Esophagus (tissue), 2 donors: ENCODE measurements around the gene GPER1. TPM values are rescaled to one million over a fixed set of nuclear protein-coding genes. Genes with fewer than 3 reads are reported as not detected.

ENCODE experiments used
- H3K27ac ChIP-seq, 2 donors: one replicate each; pipeline ENCODE4 v1.5.1; 2013; ENCODE audit warnings: low read depth in 2 of 2, mild to moderate bottlenecking in 2 of 2, inconsistent platforms in 1 of 2, low read length in 1 of 2, moderate library complexity in 1 of 2
- H3K27me3 ChIP-seq, 2 donors: one replicate each; pipeline ENCODE4 v1.6.1; 2013; ENCODE audit warnings: low read length in 2 of 2, control low read depth in 1 of 2, mild to moderate bottlenecking in 1 of 2; ENCODE audit not compliant: insufficient read depth in 2 of 2, control insufficient read depth in 1 of 2
- H3K36me3 ChIP-seq, 2 donors: one replicate each; pipeline ENCODE4 v1.6.1; 2013; ENCODE audit warnings: low read length in 1 of 2; ENCODE audit not compliant: control insufficient read depth in 2 of 2, insufficient read depth in 2 of 2
- H3K4me1 ChIP-seq, 2 donors: one replicate each; pipeline ENCODE4 v1.6.1; 2013; ENCODE audit warnings: low read length in 1 of 2; ENCODE audit not compliant: control insufficient read depth in 2 of 2, insufficient read depth in 2 of 2
- H3K4me3 ChIP-seq, 2 donors: one replicate each; pipeline ENCODE4 v1.5.1; 2013; ENCODE audit warnings: low read length in 2 of 2, mild to moderate bottlenecking in 2 of 2, low read depth in 1 of 2, moderate library complexity in 1 of 2
- H3K9me3 ChIP-seq, 2 donors: one replicate each; pipeline ENCODE4 v1.6.1; 2013; ENCODE audit warnings: mild to moderate bottlenecking in 2 of 2, low read depth in 1 of 2, low read length in 1 of 2, moderate library complexity in 1 of 2; ENCODE audit not compliant: control insufficient read depth in 2 of 2, insufficient read depth in 1 of 2
- WGBS, 2 donors: extraction: QIAGEN DNeasy Blood & Tissue Kit; methylation state at CpG; one replicate each; pipeline ENCODE4 v1.1.7; 2013; 5-methylcytosine and 5-hydroxymethylcytosine counted together
- polyA plus RNA-seq, 2 donors: library from polyadenylated mRNA; stranded (reverse); fragments of 200-250 nt; gene quantifications; one replicate each; pipeline ENCODE4 v1.2.3, GENCODE V29; 2013
- donor health status: healthy with polysubstance abuse.
- donor health status: Bipolar disorder and iron deficiency.

GPER1 gene
- polyA plus RNA-seq, 2 donors, result 0.81 to 1.1 TPM

DNA sequence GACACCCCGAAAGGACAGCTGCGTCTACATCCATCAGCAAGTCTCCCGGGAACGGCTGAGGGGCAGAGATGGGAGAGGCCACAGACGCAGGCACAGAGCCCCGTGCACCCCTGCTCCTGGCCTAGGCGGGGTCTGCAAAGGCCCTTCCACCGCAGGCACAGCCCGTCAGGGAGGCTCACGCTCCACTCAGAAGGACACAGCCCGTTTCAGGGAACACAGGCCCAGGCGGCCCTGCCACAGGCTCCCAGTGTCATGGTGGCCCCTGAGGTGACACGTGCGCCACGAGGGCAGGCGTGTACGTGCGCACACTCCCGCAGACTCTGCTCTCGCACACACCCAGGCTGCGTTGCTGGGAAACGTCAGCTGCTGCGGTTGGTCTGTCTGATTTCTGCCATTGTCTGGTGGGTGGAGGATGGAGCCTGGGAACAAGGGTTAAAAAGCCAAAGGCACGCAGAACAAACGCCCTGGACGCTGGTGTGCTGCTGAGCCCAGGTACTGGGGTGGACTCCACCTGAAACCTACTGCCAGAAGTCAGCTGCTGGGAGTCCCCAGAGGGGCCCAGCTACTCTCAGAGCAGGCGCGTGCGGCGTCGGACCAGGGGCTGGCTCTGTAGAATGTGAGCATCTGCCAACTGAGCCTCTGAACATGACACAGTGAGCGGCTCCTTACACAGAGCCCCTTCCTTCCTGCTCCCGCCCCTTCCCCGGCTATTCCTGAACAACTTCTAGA is 13.1 kb downstream of the GPER1 start:
- Histone ChIP-seq H3K4me3 (no peak overlapping the region), H3K36me3 (peaks cover 0 to 4% of the 10 kb centered on the region in 2 donors), H3K9me3 (no peaks in the 10 kb centered on the region), H3K4me1 (peaks cover 0 to 3% of the 10 kb centered on the region in 2 donors), H3K27ac (no peak overlapping the region), H3K27me3 (no peaks in the 10 kb centered on the region)
- 83 to 87% methylated on average over 34 of the region's 34 CpGs for WGBS, 2 donors

- H3K36me3 ChIP-seq, result peaks cover 0 to 6% of the 10 kb centered on the region in 2 donors
- no peaks in the 10 kb centered on the region for H3K9me3 ChIP-seq
- H3K4me3 ChIP-seq, result no peak overlapping the region
- H3K27ac ChIP-seq, result no peak overlapping the region
- 89 to 91% methylated on average over 47 of the region's 47 CpGs for WGBS, 2 donors
- H3K4me1 ChIP-seq, result no peaks in the 10 kb centered on the region
- H3K27me3 ChIP-seq, result no peaks in the 10 kb centered on the region
These were observed 13.9 kb downstream of the GPER1 start for GRCh38 chr7:1101563-1102431.

GRCh38 chr7:1103009-1103788 is 15.3 kb downstream of the GPER1 start:
- H3K4me1 ChIP-seq, result no peaks in the 10 kb centered on the region
- no peak overlapping the region for H3K27ac ChIP-seq
- 74 to 82% methylated on average over 34 of the region's 34 CpGs for WGBS, 2 donors
- H3K9me3 ChIP-seq, result no peaks in the 10 kb centered on the region
- H3K4me3 ChIP-seq, result no peak overlapping the region
- H3K36me3 ChIP-seq, result peaks cover 0 to 6% of the 10 kb centered on the region in 2 donors
- H3K27me3 ChIP-seq, result no peaks in the 10 kb centered on the region

GRCh38 chr7:1103789-1104515 is 16.0 kb downstream of the GPER1 start:
- no peak overlapping the region for H3K27ac ChIP-seq
- no peak overlapping the region for H3K4me3 ChIP-seq
- WGBS, 2 donors, result 86 to 88% methylated on average over 21 of the region's 21 CpGs
- H3K36me3 ChIP-seq, result peaks cover 0 to 6% of the 10 kb centered on the region in 2 donors
- no peaks in the 10 kb centered on the region for H3K4me1 ChIP-seq
- H3K9me3 ChIP-seq, result no peaks in the 10 kb centered on the region
- H3K27me3 ChIP-seq, result no peaks in the 10 kb centered on the region

GRCh38 chr7:1104516-1105179 is 16.7 kb downstream of the GPER1 start:
- H3K36me3 ChIP-seq, result peaks cover 0 to 6% of the 10 kb centered on the region in 2 donors
- H3K4me1 ChIP-seq, result no peaks in the 10 kb centered on the region
- H3K4me3 ChIP-seq, result no peak overlapping the region
- H3K27me3 ChIP-seq, result no peaks in the 10 kb centered on the region
- WGBS, 2 donors, result 82 to 89% methylated on average over 13 of the region's 13 CpGs
- no peaks in the 10 kb centered on the region for H3K9me3 ChIP-seq
- no peak overlapping the region for H3K27ac ChIP-seq

DNA sequence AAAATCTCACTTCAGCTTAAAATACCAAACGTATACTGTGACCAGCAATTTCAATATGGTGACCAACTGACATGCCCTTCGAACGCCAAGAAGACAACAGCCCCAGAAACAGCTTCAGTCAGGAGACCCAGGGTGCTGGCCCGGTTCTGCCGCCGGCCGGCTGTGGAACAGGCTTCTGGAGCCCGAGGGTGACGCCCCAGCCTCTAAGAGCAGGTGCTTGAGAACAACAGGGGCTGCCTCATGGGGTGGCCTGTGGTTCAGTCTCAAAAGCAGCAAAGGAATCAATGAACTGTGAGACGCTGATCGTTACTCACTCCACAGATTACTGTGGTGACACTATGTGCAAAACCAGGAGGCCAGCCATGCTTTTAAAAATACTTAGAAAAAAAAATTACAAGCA is 17.3 kb downstream of the GPER1 start:
- peaks cover 0 to 6% of the 10 kb centered on the region in 2 donors for H3K36me3 ChIP-seq
- no peak overlapping the region for H3K27ac ChIP-seq
- no peaks in the 10 kb centered on the region for H3K9me3 ChIP-seq
- WGBS, 2 donors, result 87 to 92% methylated on average over 11 of the region's 11 CpGs
- H3K27me3 ChIP-seq, result no peaks in the 10 kb centered on the region
- H3K4me3 ChIP-seq, result no peak overlapping the region
- H3K4me1 ChIP-seq, result no peaks in the 10 kb centered on the region

DNA sequence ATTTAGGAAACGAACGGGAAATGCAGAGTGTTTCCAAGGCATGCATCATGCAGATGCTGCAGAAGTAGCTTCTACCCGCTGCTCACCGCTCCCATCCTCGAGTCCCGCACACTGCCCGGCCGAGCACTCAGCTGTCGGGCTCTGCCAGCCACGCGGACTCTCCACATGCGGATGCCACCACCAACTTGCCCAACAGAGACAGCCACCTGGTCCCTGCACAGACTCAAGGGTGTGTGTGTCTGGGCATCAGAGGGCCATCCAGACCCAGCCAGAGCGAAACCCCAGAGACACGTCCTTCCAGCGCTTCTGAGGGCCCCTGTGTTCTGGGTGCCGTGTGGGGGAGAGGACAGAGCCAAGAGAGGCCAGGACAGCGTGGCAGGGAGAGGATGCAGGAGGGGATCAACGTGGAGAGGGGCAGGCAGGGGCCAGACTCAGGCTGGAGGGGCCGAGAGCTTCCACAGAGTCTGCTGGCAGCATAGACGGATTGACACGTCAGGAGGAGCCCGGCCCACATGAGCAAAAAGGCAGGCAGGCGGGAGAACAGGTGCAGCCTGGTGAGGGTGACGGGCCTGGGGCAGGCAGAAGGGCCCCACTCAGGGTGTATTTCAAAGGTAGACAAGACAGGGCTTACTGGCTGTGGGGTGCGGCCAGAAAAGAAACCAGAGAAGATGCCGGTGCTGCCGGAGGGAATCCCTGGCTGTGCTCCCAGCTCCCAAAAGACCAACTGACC is 18.3 kb downstream of the GPER1 start:
- H3K27me3 ChIP-seq, result no peaks in the 10 kb centered on the region
- WGBS, 2 donors, result 87 to 88% methylated on average over 27 of the region's 27 CpGs
- no peak overlapping the region for H3K27ac ChIP-seq
- H3K4me1 ChIP-seq, result no peaks in the 10 kb centered on the region
- no peaks in the 10 kb centered on the region for H3K9me3 ChIP-seq
- peaks cover 0 to 6% of the 10 kb centered on the region in 2 donors for H3K36me3 ChIP-seq
- H3K4me3 ChIP-seq, result no peak overlapping the region

DNA sequence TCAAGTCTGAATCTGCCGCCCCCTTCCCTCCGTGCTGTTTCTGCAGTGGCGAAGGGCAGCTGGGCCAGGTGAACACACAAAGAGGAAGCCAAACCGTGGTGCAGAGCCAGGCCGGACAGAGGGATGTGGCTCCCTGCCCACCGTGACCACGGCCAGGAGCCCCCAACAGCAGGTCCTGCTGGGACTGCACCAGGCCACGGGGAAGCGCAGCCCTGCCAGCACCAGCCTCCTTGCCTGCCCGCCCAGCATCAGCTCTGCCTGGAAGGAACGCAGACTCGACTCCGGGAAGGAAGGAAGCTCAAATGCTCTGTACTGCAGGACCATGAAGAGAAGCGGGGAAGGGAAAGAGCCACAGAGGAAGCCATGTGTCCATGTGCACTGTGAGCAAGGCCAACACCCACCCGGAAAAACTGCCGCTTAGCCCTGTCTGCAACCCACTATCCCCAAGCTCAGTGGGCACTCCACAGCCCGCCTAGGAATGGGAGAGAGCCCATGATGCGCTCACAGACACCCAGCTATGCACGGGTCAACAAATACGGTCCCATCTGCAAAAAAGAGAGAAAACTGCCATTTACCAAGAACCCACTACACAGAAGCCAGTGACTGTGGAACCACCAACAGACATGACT is 19.0 kb downstream of the GPER1 start:
- Histone ChIP-seq H3K27ac (no peak overlapping the region), H3K4me3 (no peak overlapping the region), H3K27me3 (no peaks in the 10 kb centered on the region), H3K36me3 (peaks cover 0 to 4% of the 10 kb centered on the region in 2 donors), H3K4me1 (no peaks in the 10 kb centered on the region), H3K9me3 (no peaks in the 10 kb centered on the region)
- WGBS, 2 donors, result 84 to 89% methylated on average over 19 to 20 of the region's 20 CpGs
